H1 (cell line): ENCODE measurements around the gene NUCB1. TPM values are rescaled to one million over a fixed set of nuclear protein-coding genes. Genes with fewer than 3 reads are reported as not detected.
A peak's percentile ranks its signal among the peaks of the same experiment; 100 is the strongest.

Experiments used
- CTCF ChIA-PET: fragments of 300-600 bp; sonication (Branson Sonifier 250); formaldehyde crosslinking; loops from one replicate; lab custom pipeline; 2021; ENCODE audit not compliant: partially characterized antibody; lab: Charles Lee
- POLR2A ChIA-PET: fragments of 300-600 bp; sonication (Branson Sonifier 250); formaldehyde crosslinking; loops from one replicate; lab custom pipeline; 2021; ENCODE audit warnings: inconsistent platforms; ENCODE audit not compliant: partially characterized antibody; lab: Charles Lee
- DNase-seq, 2 experiments: peaks; one replicate each; pipeline versions ENCODE4 v3.0.0 to v3.0.0-alpha.2; 2010 to 2022; ENCODE audit warnings: low spot score in 2 of 2, low read depth in 1 of 2, mixed read lengths in 1 of 2
- FAIRE-seq: peaks from 2 replicates; lab custom pipeline; 2011; peaks lifted over from hg19 to GRCh38; lab: Jason Lieb, UNC
- H2AFZ ChIP-seq: 2 replicates; pipeline ENCODE4 v1.8.1; 2012; ENCODE audit warnings: low read length, inconsistent platforms
- H2AK5ac ChIP-seq: 2 replicates; pipeline ENCODE4 v1.6.1; 2013; ENCODE audit warnings: low read depth, low read length
- H2BK120ac ChIP-seq: replicated peaks from 2 replicates; pipeline ENCODE3; 2013; ENCODE audit warnings: low read depth, low read length, inconsistent platforms
- H2BK12ac ChIP-seq: 2 replicates; pipeline ENCODE4 v1.6.1; 2013; ENCODE audit warnings: low read depth, low read length
- H2BK15ac ChIP-seq: 2 replicates; pipeline ENCODE4 v1.6.1; 2013; ENCODE audit warnings: low read length
- H2BK20ac ChIP-seq: 2 replicates; pipeline ENCODE4 v1.6.1; 2013; ENCODE audit warnings: low read length
- H2BK5ac ChIP-seq: 2 replicates; pipeline ENCODE4 v1.6.1; 2013; ENCODE audit warnings: low read depth, low read length
- H3K14ac ChIP-seq: 2 replicates; pipeline ENCODE4 v1.6.1; 2013; ENCODE audit warnings: inconsistent platforms; ENCODE audit not compliant: insufficient read length
- H3K18ac ChIP-seq: 2 replicates; pipeline ENCODE4 v1.6.1; 2013; ENCODE audit warnings: low read length; ENCODE audit errors: extremely low read depth
- H3K23ac ChIP-seq: 2 replicates; pipeline ENCODE4 v1.6.1; 2013; ENCODE audit warnings: inconsistent platforms; ENCODE audit not compliant: insufficient read length
- H3K23me2 ChIP-seq: 2 replicates; pipeline ENCODE4 v1.6.1; 2013; ENCODE audit warnings: low read depth, low read length
- H3K27ac ChIP-seq: 2 replicates; pipeline ENCODE4 v1.6.1; 2011; ENCODE audit warnings: low read depth, low read length, inconsistent platforms
- H3K27me3 ChIP-seq, 4 experiments: replicated peaks in 1 of 4; 1 replicate in 1 of 4; 2 replicates in 3 of 4; pipeline versions ENCODE4 v1.6.1 to v1.8.1; 2011 to 2013; ENCODE audit warnings: low read length in 3 of 4, mild to moderate bottlenecking in 3 of 4, inconsistent platforms in 2 of 4, mixed read lengths in 2 of 4, moderate library complexity in 1 of 4; ENCODE audit not compliant: control insufficient read depth in 3 of 4, insufficient read depth in 3 of 4; ENCODE audit errors: extremely low read depth in 1 of 4
- H3K36me3 ChIP-seq, 4 experiments: 2 replicates each; pipeline versions ENCODE4 v1.6.1 to v1.8.1; 2011 to 2013; ENCODE audit warnings: mild to moderate bottlenecking in 4 of 4, low read length in 3 of 4, moderate library complexity in 2 of 4, control low read depth in 1 of 4, inconsistent platforms in 1 of 4; ENCODE audit not compliant: insufficient read depth in 4 of 4, control insufficient read depth in 2 of 4
- H3K4ac ChIP-seq: replicated peaks from 2 replicates; pipeline ENCODE3; 2013; ENCODE audit warnings: low read length, low read depth, mixed read lengths, inconsistent platforms; ENCODE audit not compliant: insufficient read length
- H3K4me1 ChIP-seq, 4 experiments: replicated peaks in 1 of 4; 1 replicate in 1 of 4; 2 replicates in 3 of 4; pipeline versions ENCODE4 v1.6.1 to v1.8.1; 2011 to 2013; ENCODE audit warnings: low read length in 3 of 4, inconsistent platforms in 2 of 4, mixed read lengths in 1 of 4; ENCODE audit not compliant: insufficient read depth in 4 of 4, control insufficient read depth in 3 of 4
- H3K4me2 ChIP-seq, 2 experiments: 2 replicates each; pipeline versions ENCODE4 v1.6.1 to v1.8.1; 2011 to 2013; ENCODE audit warnings: low read depth in 2 of 2, low read length in 2 of 2, control low read depth in 1 of 2, inconsistent platforms in 1 of 2, mild to moderate bottlenecking in 1 of 2; ENCODE audit not compliant: insufficient read depth in 1 of 2
- H3K4me3 ChIP-seq, 4 experiments: fragments of 200-600, 300-600 bp in 1 of 4; sonication (generic), shearing (Covaris generic), sonication (Bioruptor Twin) in 1 of 4; 2 replicates each; pipeline versions ENCODE4 v1.5.1 to v1.8.1; 2011 to 2016; ENCODE audit warnings: low read length in 4 of 4, low read depth in 3 of 4, control low read depth in 2 of 4, inconsistent platforms in 2 of 4, mild to moderate bottlenecking in 2 of 4, mixed read lengths in 1 of 4, moderate library complexity in 1 of 4; ENCODE audit not compliant: insufficient read depth in 2 of 4; ENCODE audit errors: extremely low read depth in 1 of 4
- H3K56ac ChIP-seq: replicated peaks from 2 replicates; pipeline ENCODE3; 2013; ENCODE audit warnings: low read depth, mild to moderate bottlenecking, mixed read lengths, low read length, inconsistent platforms; ENCODE audit not compliant: insufficient read length
- H3K79me1 ChIP-seq: 2 replicates; pipeline ENCODE4 v1.6.1; 2013; ENCODE audit warnings: low read depth, low read length, control low read depth
- H3K79me2 ChIP-seq, 2 experiments: 2 replicates each; pipeline versions ENCODE4 v1.6.1 to v1.8.1; 2012 to 2013; ENCODE audit warnings: low read length in 2 of 2, mild to moderate bottlenecking in 2 of 2, inconsistent platforms in 1 of 2; ENCODE audit not compliant: insufficient read depth in 2 of 2, control insufficient read depth in 1 of 2
- H3K9ac ChIP-seq, 4 experiments: replicated peaks in 1 of 4; 1 replicate in 1 of 4; 2 replicates in 3 of 4; pipeline versions ENCODE4 v1.6.1 to v1.8.1; 2011 to 2013; ENCODE audit warnings: low read depth in 3 of 4, low read length in 3 of 4, control low read depth in 2 of 4, mild to moderate bottlenecking in 2 of 4, moderate library complexity in 2 of 4, inconsistent platforms in 1 of 4; ENCODE audit errors: extremely low read depth in 1 of 4
- H3K9me3 ChIP-seq, 2 experiments: 2 replicates each; pipeline versions ENCODE4 v1.6.1 to v1.8.1; 2012 to 2013; ENCODE audit warnings: mild to moderate bottlenecking in 2 of 2, moderate library complexity in 2 of 2, control low read depth in 1 of 2, inconsistent platforms in 1 of 2, low read depth in 1 of 2, low read length in 1 of 2, mixed read lengths in 1 of 2; ENCODE audit not compliant: insufficient read depth in 2 of 2
- H4K20me1 ChIP-seq, 2 experiments: replicated peaks in 1 of 2; 2 replicates each; pipeline versions ENCODE3 to v1.8.1; 2011 to 2013; ENCODE audit warnings: inconsistent platforms in 2 of 2, low read length in 2 of 2, mild to moderate bottlenecking in 1 of 2; ENCODE audit not compliant: insufficient read depth in 2 of 2, control insufficient read depth in 1 of 2
- H4K5ac ChIP-seq: 2 replicates; pipeline ENCODE4 v1.6.1; 2013; ENCODE audit warnings: low read length, low read depth, mixed read lengths, inconsistent platforms; ENCODE audit not compliant: insufficient read length
- H4K8ac ChIP-seq: 2 replicates; pipeline ENCODE4 v1.8.0; 2013; ENCODE audit warnings: mild to moderate bottlenecking, moderate library complexity, low read length, inconsistent platforms; ENCODE audit not compliant: insufficient read depth; ENCODE audit errors: extremely low read depth
- H4K91ac ChIP-seq: replicated peaks from 2 replicates; pipeline ENCODE3; 2013; ENCODE audit warnings: low read length, mixed read lengths, inconsistent platforms; ENCODE audit not compliant: insufficient read length
- CREB1 ChIP-seq: IDR thresholded peaks from 2 replicates; pipeline ENCODE4 v1.6.1; 2012; ENCODE audit warnings: inconsistent platforms
- EP300 ChIP-seq, 2 experiments: IDR thresholded peaks; 1 replicate in 1 of 2; 2 replicates in 1 of 2; pipeline ENCODE4 v1.6.1; 2011 to 2012; ENCODE audit warnings: low read depth in 2 of 2, low read length in 2 of 2, mild to moderate bottlenecking in 2 of 2, borderline replicate concordance in 1 of 2, inconsistent platforms in 1 of 2, moderate library complexity in 1 of 2
- GABPA ChIP-seq: IDR thresholded peaks from 2 replicates; pipeline ENCODE4 v1.6.1; 2011; ENCODE audit warnings: mild to moderate bottlenecking, low read length, moderate library complexity, borderline replicate concordance; ENCODE audit not compliant: insufficient read depth
- RAD21 ChIP-seq, 2 experiments: IDR thresholded peaks in 1 of 2; conservative IDR thresholded peaks in 1 of 2; 2 replicates each; pipeline ENCODE4 v1.6.1; 2011; ENCODE audit warnings: low read depth in 2 of 2, low read length in 2 of 2, improper control_type of control experiment in 1 of 2, inconsistent platforms in 1 of 2, mild to moderate bottlenecking in 1 of 2, moderate library complexity in 1 of 2
- SIN3A ChIP-seq, 2 experiments: IDR thresholded peaks in 1 of 2; conservative IDR thresholded peaks in 1 of 2; 2 replicates each; pipeline ENCODE4 v1.6.1; 2011 to 2012; ENCODE audit warnings: low read length in 2 of 2, improper control_type of control experiment in 1 of 2, low read depth in 1 of 2, mild to moderate bottlenecking in 1 of 2
- TBP ChIP-seq: IDR thresholded peaks from 2 replicates; pipeline ENCODE4 v1.6.1; 2011; ENCODE audit warnings: low read depth, low read length, improper control_type of control experiment
- WGBS, 2 experiments: shearing (Covaris generic) in 1 of 2; methylation state at CpG; one replicate each; pipeline versions ENCODE4 v1.1.6 to v1.1.7; 2013 to 2015; ENCODE audit warnings: low lambda C conversion rate in 2 of 2, mixed read lengths in 2 of 2, inconsistent platforms in 1 of 2, low coverage in 1 of 2, missing lambda C conversion rate in 1 of 2; ENCODE audit not compliant: insufficient replicate concordance in 2 of 2, insufficient coverage in 1 of 2, insufficient read length in 1 of 2; ENCODE audit errors: extremely low coverage in 1 of 2, missing lambda C conversion rate in 1 of 2; 5-methylcytosine and 5-hydroxymethylcytosine counted together
- polyA plus RNA-seq, 7 experiments: library from polyadenylated mRNA; depleted of rRNA in 3 of 7; stranded (reverse) in 5 of 7; unstranded in 2 of 7; fragments of >200 nt in 5 of 7; fragments of 200-250 nt in 2 of 7; gene quantifications; 1 replicate in 5 of 7; 2 replicates in 1 of 7; 4 replicates in 1 of 7; pipeline versions ENCODE4 v1.2.1 to v1.2.3, GENCODE V29; 2011 to 2013; ENCODE audit warnings: missing spikeins in 2 of 7, mixed read lengths in 2 of 7
- total RNA-seq: library from RNA; stranded (reverse); fragmentation: NEBNext Ultra II Directional; extraction: Animal tissue kit (Norgen Biotek cat#: 25700); gene quantifications from 2 replicates; pipeline ENCODE4 v1.2.1, GENCODE V29; 2021
- TF ChIP-seq, protein P1 (sequence below): IDR thresholded peaks from 2 replicates; pipeline ENCODE4 v1.6.1; 2011; ENCODE audit warnings: low read depth, mild to moderate bottlenecking, low read length; ENCODE audit not compliant: insufficient read depth

Gene NUCB1
- total and polyA plus RNA-seq, 2 of the 8 experiments (the other 6 are each of a cell fraction or from before 2014, with no cell fraction given) = 111 to 121 TPM

DNA sequence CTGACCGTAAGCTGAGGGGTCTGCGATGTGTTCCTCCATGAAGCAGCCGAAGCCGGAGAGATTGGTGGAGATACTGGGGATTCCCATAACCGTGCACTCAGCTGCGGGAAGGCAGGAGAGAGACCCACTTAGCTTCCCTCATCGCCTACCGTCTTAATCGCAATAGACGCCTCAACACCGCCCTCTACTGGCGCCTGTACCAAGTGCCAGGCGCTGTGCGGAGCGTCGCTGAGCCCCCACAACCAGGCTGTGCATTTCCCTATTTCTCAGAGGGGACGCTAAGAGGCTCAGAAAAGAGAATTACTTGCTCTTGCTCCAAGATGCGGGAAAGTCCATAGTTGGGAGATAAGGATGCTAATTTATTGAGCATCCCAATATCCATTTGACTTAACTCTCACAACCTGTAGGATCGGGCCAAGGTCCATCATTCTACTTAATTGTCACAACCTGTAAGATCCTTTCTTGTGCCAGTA is 70.8 kb downstream of the NUCB1 start:
- whole genome bisulfite sequencing, 2 experiments = 28% methylated on average over 19 of the region's 19 CpGs; no CpG with 5 or more reads in 1 of the 2 experiments
- H4K20me1 ChIP-seq = peaks cover under 1 to 11% of the 10 kb centered on the region in 2 experiments
- ChIA-PET POLR2A (interaction anchor here (0.6 to 4.6 kb wide), 13 partner anchors 9 to 156 kb away, joined by 3 to 27 read pairs (median 4); partner anchors contain the start of genes BAX, DHDH, NUCB1 and PPP1R15A), CTCF (interaction anchor here (0.5 to 3.0 kb wide), 50 partner anchors 9 to 415 kb away, joined by 3 to 18 read pairs (median 5); partner anchors contain the start of genes BAX, DHDH, FUT1 and GYS1)
- H3K9ac ChIP-seq = no peak overlapping the region
- FAIRE-seq (peak; percentile 81), DNase-seq (peak in 1 of 2 experiments; percentile 96)
- H3K4ac ChIP-seq = no peak overlapping the region
- no peak overlapping the region for H3K18ac ChIP-seq
- H3K79me2 ChIP-seq = peaks cover 0 to 5% of the 10 kb centered on the region in 2 experiments; a peak in 2 of 4 replicates
- 0 out of 2 replicates have a peak, but pooled peaks cover under 1% of the 10 kb centered on the region for H3K79me1 ChIP-seq
- no peak overlapping the region for H2BK15ac ChIP-seq
- no peak overlapping the region for H2AFZ ChIP-seq
- H3K23ac ChIP-seq = no peak overlapping the region
- H4K91ac ChIP-seq = no peak overlapping the region
- no peak overlapping the region for H2BK12ac ChIP-seq
- H2BK5ac ChIP-seq = no peak overlapping the region
- H3K4me2 ChIP-seq = no peak overlapping the region; a peak in 1 of 4 replicates
- H4K8ac ChIP-seq = no peak overlapping the region
- H3K4me1 ChIP-seq = peaks cover 0 to 3% (median 1%) of the 10 kb centered on the region in 4 experiments; a peak in 4 of 7 replicates
- no peak overlapping the region for H3K56ac ChIP-seq
- H2BK20ac ChIP-seq = no peak overlapping the region
- no peak overlapping the region for H3K14ac ChIP-seq
- H3K23me2 ChIP-seq = peaks cover 4% of the 10 kb centered on the region; the same call in 1 of the 2 replicates
- H3K27me3 ChIP-seq = no peaks in the 10 kb centered on the region
- H2BK120ac ChIP-seq = no peak overlapping the region
- no peaks in the 10 kb centered on the region for H3K9me3 ChIP-seq
- H3K27ac ChIP-seq = no peak overlapping the region
- no peak overlapping the region for H4K5ac ChIP-seq
- H3K36me3 ChIP-seq = peaks cover 7 to 34% (median 19%) of the 10 kb centered on the region in 4 experiments; a peak in 5 of 8 replicates
- no peak overlapping the region for H2AK5ac ChIP-seq
- no peak overlapping the region for H3K4me3 ChIP-seq
- TF ChIP-seq SIN3A (conservative IDR thresholded peaks at IDR 0.05 in 1 of 2, IDR thresholded peaks at IDR 0.05 in 1 of 2; ENCODE audit: low read depth in 1 of 2, low read length in 2 of 2) (0 out of 4 replicates have a peak, but pooled peaks of 1 of the 2 experiments have one; percentile 56), CREB1 (0 out of 2 replicates have a peak, but pooled peaks have one; percentile 22), GABPA (peak; percentile 49; the same call in 1 of the 2 replicates), TBP (0 out of 2 replicates have a peak, but pooled peaks have one; percentile 34), EP300 (IDR thresholded peaks at IDR 0.05; ENCODE audit: borderline replicate concordance in 1 of 2, low read depth in 2 of 2, low read length in 2 of 2) (no peak), RAD21 (IDR thresholded peaks at IDR 0.05 in 1 of 2, conservative IDR thresholded peaks at IDR 0.05 in 1 of 2; ENCODE audit: low read depth in 2 of 2, low read length in 2 of 2) (peak; percentile 87 to 93)
- TF ChIP-seq, protein P1, sequence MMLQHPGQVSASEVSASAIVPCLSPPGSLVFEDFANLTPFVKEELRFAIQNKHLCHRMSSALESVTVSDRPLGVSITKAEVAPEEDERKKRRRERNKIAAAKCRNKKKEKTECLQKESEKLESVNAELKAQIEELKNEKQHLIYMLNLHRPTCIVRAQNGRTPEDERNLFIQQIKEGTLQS = no peak
